ENCODE measurements around the gene AIDA.

DNA sequence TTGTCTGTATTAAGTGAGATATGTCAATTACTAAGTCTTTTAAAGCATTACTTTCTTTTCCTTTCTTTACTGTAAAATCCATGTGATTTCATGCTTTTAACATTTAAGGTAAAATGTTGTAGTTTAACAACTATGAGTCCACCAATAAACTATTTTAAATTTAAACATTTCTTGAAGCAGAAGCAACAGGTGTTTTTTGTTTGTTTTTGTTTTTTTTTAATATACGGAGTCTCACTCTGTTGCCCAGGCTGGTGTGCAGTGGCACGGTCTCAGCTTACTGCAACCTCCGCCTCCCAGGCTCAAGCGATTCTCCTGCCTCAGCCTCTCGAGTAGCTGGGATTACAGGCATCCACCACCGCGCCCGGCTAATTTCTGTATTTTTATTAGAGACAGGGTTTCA is 15.6 kb downstream of the AIDA start:
- TF ChIP-seq, protein P1, sequence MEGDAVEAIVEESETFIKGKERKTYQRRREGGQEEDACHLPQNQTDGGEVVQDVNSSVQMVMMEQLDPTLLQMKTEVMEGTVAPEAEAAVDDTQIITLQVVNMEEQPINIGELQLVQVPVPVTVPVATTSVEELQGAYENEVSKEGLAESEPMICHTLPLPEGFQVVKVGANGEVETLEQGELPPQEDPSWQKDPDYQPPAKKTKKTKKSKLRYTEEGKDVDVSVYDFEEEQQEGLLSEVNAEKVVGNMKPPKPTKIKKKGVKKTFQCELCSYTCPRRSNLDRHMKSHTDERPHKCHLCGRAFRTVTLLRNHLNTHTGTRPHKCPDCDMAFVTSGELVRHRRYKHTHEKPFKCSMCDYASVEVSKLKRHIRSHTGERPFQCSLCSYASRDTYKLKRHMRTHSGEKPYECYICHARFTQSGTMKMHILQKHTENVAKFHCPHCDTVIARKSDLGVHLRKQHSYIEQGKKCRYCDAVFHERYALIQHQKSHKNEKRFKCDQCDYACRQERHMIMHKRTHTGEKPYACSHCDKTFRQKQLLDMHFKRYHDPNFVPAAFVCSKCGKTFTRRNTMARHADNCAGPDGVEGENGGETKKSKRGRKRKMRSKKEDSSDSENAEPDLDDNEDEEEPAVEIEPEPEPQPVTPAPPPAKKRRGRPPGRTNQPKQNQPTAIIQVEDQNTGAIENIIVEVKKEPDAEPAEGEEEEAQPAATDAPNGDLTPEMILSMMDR (conservative IDR thresholded peaks at IDR 0.05; ENCODE audit: low read length) = no peak
- TF ChIP-seq EZH2phosphoT487 (IDR thresholded peaks at IDR 0.05; ENCODE audit: borderline replicate concordance, low read depth, low read length) = no peak
